ENCODE measurements around the gene KCTD12. TPM values are rescaled to one million over a fixed set of nuclear protein-coding genes. Genes with fewer than 3 reads are reported as not detected.

The KCTD12 gene
- total RNA-seq, 2 donors from 2014 or later, result 30.3 to 58.4 TPM

- Histone ChIP-seq H3K4me3 (peak overlapping the region; percentile 11), H3K9ac (ENCODE audit: low read depth in 2 of 2, low read length in 2 of 2) (no peak overlapping the region), H3K36me3 (no peaks in the 10 kb centered on the region), H3K27ac (no peak overlapping the region), H3K4me1 (no peaks in the 10 kb centered on the region), H3K9me3 (no peaks in the 10 kb centered on the region), H3K27me3 (no peaks in the 10 kb centered on the region)
- no peak for DNase-seq
- intact Hi-C loops (cut with DNase I), result loop anchor here (10.0 kb wide), 1 partner anchor 218 kb away; no protein-coding TSS in a partner anchor
- TF ChIP-seq, protein P1, sequence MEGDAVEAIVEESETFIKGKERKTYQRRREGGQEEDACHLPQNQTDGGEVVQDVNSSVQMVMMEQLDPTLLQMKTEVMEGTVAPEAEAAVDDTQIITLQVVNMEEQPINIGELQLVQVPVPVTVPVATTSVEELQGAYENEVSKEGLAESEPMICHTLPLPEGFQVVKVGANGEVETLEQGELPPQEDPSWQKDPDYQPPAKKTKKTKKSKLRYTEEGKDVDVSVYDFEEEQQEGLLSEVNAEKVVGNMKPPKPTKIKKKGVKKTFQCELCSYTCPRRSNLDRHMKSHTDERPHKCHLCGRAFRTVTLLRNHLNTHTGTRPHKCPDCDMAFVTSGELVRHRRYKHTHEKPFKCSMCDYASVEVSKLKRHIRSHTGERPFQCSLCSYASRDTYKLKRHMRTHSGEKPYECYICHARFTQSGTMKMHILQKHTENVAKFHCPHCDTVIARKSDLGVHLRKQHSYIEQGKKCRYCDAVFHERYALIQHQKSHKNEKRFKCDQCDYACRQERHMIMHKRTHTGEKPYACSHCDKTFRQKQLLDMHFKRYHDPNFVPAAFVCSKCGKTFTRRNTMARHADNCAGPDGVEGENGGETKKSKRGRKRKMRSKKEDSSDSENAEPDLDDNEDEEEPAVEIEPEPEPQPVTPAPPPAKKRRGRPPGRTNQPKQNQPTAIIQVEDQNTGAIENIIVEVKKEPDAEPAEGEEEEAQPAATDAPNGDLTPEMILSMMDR (IDR thresholded peaks at IDR 0.05), result no peak
Observed at GRCh38 chr13:76883236-76883635, 3.0 kb downstream of the KCTD12 start.

- Histone ChIP-seq H3K27me3 (no peaks in the 10 kb centered on the region), H3K4me3 (no peak overlapping the region), H3K9me3 (no peaks in the 10 kb centered on the region), H3K4me1 (no peaks in the 10 kb centered on the region), H3K27ac (no peak overlapping the region), H3K36me3 (no peaks in the 10 kb centered on the region), H3K9ac (ENCODE audit: low read depth in 2 of 2, low read length in 2 of 2) (no peak overlapping the region)
- intact Hi-C loops (cut with DNase I), result loop anchor here (10.0 kb wide), 1 partner anchor 218 kb away; no protein-coding TSS in a partner anchor
- DNase-seq, result no peak
- TF ChIP-seq, protein P1 (IDR thresholded peaks at IDR 0.05), result no peak
Observed at GRCh38 chr13:76882431-76882830, 3.8 kb downstream of the KCTD12 start.

DNA sequence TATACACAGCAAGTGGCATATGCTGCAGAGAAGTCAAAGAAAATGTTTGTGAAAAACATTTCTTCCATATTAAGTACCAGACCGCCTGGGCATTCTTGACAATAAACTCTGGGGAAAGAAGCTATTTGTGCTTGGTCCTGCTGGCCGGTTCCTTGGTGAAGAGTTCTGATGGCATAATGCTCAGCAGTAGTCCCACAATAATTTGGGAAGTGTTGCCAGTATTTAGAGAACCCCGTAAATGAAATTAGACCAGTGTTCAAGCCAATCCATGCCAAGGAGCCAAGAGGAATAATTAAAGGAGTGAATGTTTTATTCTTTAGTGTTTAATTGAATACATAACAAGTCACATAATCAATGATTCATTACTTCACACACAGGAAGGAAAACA lies 6.3 kb downstream of the KCTD12 start:
- H3K4me3 ChIP-seq, result no peak overlapping the region
- H3K9ac ChIP-seq (ENCODE audit: low read depth in 2 of 2, low read length in 2 of 2), result no peak overlapping the region
- intact Hi-C loops (cut with DNase I), result loop anchor here (10.0 kb wide), 1 partner anchor 215 kb away; no protein-coding TSS in a partner anchor

DNA sequence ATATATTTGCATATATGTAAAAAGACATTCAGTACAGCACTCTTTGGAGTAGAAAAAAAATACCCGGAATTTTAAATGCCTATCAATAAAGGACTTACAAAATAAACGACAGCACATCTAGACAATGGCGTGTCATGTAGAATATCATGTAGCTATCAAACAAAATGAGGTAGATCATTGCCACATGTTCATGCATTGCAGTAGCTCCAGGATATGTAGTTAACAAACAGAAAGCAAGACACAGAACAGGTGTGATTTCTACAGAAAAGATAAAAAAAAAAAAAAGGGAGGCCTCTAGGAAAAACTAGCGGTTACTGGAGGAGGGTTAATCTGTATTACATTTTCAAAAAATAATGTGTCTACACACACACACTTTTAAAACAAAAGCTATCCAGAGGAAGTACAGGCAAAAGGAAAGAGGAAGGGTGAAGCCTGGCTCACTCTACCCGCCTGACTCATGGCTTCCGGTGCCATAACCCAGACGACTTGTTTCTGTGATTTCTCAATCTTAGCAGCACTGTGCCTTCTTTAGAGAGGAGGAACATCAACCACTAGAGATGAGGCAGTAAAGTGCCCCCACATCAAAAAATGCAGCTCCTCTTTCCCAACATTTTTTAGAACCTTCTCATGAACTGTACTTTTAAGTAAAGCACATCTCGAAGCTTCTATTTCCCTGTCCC lies 6.9 kb downstream of the KCTD12 start:
- H3K36me3 ChIP-seq, result no peaks in the 10 kb centered on the region
- H3K4me1 ChIP-seq, result no peaks in the 10 kb centered on the region
- H3K9ac ChIP-seq (ENCODE audit: low read depth in 2 of 2, low read length in 2 of 2), result no peak overlapping the region
- peak overlapping the region; percentile 39 for H3K27ac ChIP-seq
- no peaks in the 10 kb centered on the region for H3K27me3 ChIP-seq
- TF ChIP-seq, protein P1 (IDR thresholded peaks at IDR 0.05), result no peak
- intact Hi-C loops (cut with DNase I), result no loop called here
- no peak overlapping the region for H3K4me3 ChIP-seq
- peak; percentile 46 for DNase-seq
- no peaks in the 10 kb centered on the region for H3K9me3 ChIP-seq

More for the DNA sequence above, 6.3 kb downstream of the KCTD12 start:
- H3K27me3 ChIP-seq, result no peaks in the 10 kb centered on the region
- peak overlapping the region; percentile 39 for H3K27ac ChIP-seq
- DNase-seq, result no peak
- no peaks in the 10 kb centered on the region for H3K36me3 ChIP-seq
- no peaks in the 10 kb centered on the region for H3K4me1 ChIP-seq
- TF ChIP-seq, protein P1 (IDR thresholded peaks at IDR 0.05), result no peak
- H3K9me3 ChIP-seq, result no peaks in the 10 kb centered on the region

DNA sequence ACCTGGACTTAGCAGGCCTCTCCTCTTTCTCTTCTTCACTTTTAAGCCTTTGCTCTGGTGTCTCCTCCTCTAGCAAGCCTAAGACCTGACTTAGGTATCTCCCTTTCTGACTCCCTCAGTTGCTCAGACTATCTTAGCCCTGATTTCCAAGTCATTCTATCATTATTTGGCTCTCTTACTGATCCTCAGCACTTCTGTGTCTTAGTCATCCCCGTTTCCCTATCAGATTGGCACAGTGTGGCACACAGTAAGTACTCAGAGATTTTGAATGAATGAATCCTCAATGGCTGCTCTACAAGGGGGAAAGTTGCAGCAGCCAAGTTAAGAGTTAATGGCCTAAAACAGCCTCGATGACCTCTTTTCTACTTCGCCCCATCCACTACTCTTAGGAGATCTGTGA lies 8.2 kb downstream of the KCTD12 start:
- Histone ChIP-seq H3K9ac (ENCODE audit: low read depth in 2 of 2, low read length in 2 of 2) (no peak overlapping the region), H3K4me1 (no peaks in the 10 kb centered on the region), H3K36me3 (no peaks in the 10 kb centered on the region), H3K27ac (no peak overlapping the region), H3K4me3 (no peak overlapping the region), H3K27me3 (no peaks in the 10 kb centered on the region), H3K9me3 (no peaks in the 10 kb centered on the region)
- intact Hi-C loops (cut with DNase I), result no loop called here
- no peak for DNase-seq
- TF ChIP-seq, protein P1 (IDR thresholded peaks at IDR 0.05), result no peak
